HG03571 (cell line): ENCODE results near the gene EFCAB14.
"Not testable (repeated sequence)": the region's sequence is repeated elsewhere in the genome, so short reads cannot be mapped to it uniquely, and the experiment has no call there.

Experiments
- ATAC-seq: cut with Tn5 transposase; IDR thresholded peaks from one replicate; pipeline ENCODE4 v1.9.1; 2021; ENCODE audit not compliant: unreplicated experiment

EFCAB14 gene

GRCh38 chr1:46655848-46656247, 63.1 kb downstream of the EFCAB14 start:
- no peak for ATAC-seq

GRCh38 chr1:46654698-46655097, 64.2 kb downstream of the EFCAB14 start:
- not testable (repeated sequence) for ATAC-seq

GRCh38 chr1:46654012-46654411, 64.9 kb downstream of the EFCAB14 start:
- ATAC-seq, result no peak

GRCh38 chr1:46653405-46653958, 65.4 kb downstream of the EFCAB14 start:
- ATAC-seq, result no peak

- ATAC-seq, result no peak
Measured at GRCh38 chr1:46652321-46653100, 66.4 kb downstream of the EFCAB14 start.

GRCh38 chr1:46651152-46651551, 67.8 kb downstream of the EFCAB14 start:
- not testable (repeated sequence) for ATAC-seq

- ATAC-seq, result no peak
Measured at GRCh38 chr1:46650491-46650890, 68.4 kb downstream of the EFCAB14 start.

- no peak for ATAC-seq
Measured at GRCh38 chr1:46649764-46650163, 69.2 kb downstream of the EFCAB14 start.

- ATAC-seq, result no peak
Measured at GRCh38 chr1:46647611-46648010, 71.3 kb downstream of the EFCAB14 start.

GRCh38 chr1:46646844-46647243, 72.1 kb downstream of the EFCAB14 start:
- no peak for ATAC-seq

GRCh38 chr1:46646331-46646730, 72.6 kb downstream of the EFCAB14 start:
- ATAC-seq, result no peak

GRCh38 chr1:46645815-46646214, 73.1 kb downstream of the EFCAB14 start:
- no peak for ATAC-seq

- ATAC-seq, result no peak
Measured at GRCh38 chr1:46643368-46643775, 75.5 kb downstream of the EFCAB14 start.

GRCh38 chr1:46642115-46642680, 76.7 kb downstream of the EFCAB14 start:
- ATAC-seq, result no peak

GRCh38 chr1:46639547-46639946, 79.4 kb downstream of the EFCAB14 start:
- ATAC-seq, result no peak

- no peak for ATAC-seq
Measured at GRCh38 chr1:46638921-46639320, 80.0 kb downstream of the EFCAB14 start.

GRCh38 chr1:46637444-46638083, 81.3 kb downstream of the EFCAB14 start:
- ATAC-seq, result no peak

GRCh38 chr1:46635205-46635604, 83.7 kb downstream of the EFCAB14 start:
- no peak for ATAC-seq

GRCh38 chr1:46630719-46631118, 88.2 kb downstream of the EFCAB14 start:
- no peak for ATAC-seq
